GM21529 (cell line): ENCODE data around the gene SAMD10.
"Not testable (repeated sequence)": the region's sequence is repeated elsewhere in the genome, so short reads cannot be mapped to it uniquely, and the experiment has no call there.

ENCODE experiments used
- ATAC-seq: cut with Tn5 transposase; IDR thresholded peaks from one replicate; pipeline ENCODE4 v1.9.1; 2021; ENCODE audit not compliant: unreplicated experiment

The SAMD10 gene

DNA sequence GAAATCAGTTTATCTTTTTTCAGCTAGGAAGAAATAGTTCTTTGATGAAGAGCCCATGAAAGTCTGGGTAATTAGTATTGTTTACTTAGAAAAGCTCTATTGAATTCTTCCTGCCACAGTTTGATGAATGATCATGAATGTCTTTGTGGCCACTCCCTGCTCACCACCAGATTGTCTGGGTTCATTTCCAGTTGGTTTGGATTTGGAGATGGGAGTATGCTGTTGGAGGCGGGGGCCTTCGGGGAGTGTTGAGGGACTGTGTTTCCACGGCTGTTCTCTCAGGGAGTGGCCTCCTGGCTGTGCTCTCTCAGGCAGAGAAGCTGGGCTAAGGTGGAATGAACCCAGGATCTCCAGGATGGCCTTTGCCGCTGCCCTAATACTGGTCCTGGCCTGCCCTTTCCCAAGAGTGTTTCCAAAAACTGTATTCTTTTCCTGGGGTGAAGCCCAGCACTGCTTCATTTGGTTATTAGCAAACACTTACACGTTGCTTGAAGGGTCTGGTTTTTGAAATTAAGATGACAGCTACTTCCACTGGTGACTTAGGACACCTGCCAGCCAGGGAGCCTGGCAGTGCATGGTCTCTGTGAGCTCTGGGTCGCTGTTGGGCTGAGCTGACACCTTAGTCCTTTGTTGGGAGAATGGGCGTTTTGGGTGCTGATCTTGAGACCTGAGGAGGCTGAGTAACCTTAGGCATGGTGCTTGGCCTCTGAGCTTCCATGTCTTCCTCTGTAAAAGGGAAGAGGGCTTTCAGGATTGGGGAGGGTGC lies 24.7 kb upstream of the SAMD10 start:
- no peak for ATAC-seq

DNA sequence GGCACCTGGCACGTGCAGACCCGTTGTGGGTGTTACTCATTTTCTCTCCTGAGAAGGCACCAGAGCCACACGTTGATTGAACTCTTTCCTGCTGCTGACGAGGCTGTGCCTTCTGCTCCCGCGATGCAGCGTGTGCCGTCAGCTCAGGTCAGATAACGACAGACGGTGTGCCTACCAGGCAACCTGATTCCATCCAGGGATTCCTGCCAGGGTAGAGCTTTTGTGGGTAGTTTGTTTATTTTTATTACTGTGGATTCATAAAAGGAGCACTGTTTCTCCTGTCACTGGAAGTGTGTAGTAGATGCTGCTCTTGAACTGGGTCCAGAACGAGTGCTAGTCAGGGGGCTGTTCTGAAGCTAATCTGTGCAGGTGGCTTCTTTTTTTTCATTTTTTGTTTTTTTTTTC lies 22.2 kb upstream of the SAMD10 start:
- no peak for ATAC-seq

DNA sequence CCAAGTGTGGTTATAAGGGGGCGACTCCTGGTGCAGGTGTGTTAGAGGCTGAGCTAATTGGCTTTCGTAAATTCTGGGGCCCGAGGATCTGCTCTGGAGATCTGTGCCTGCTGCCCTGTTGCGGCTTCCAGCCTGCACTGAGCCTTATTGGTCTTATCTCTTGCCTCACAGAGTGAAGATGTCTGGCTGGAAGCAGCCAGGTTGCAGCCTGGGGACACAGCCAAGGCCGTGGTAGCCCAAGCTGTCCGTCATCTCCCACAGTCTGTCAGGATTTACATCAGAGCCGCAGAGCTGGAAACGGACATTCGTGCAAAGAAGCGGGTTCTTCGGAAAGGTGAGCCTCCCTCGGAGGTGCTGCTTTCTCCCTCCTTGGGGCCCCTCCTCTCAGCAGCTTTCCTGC lies 21.5 kb upstream of the SAMD10 start:
- ATAC-seq = no peak

DNA sequence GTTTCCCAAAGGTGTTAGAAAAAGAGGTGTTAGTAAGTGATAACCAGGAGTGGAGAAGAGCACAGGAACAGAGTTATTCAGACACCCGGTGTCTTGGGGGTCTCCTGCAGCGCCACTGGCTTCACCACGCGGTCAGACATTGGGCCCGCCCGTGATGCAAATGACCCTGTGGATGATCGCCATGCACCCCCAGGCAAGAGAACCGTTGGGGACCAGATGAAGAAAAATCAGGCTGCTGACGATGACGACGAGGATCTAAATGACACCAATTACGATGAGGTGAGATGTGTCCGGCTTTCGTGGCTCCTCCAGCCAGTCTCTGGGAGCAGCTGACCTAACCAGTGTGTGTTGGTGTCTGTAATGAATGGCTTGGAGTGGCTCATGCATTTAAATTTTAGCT lies 3.5 kb upstream of the SAMD10 start:
- ATAC-seq = no peak

DNA sequence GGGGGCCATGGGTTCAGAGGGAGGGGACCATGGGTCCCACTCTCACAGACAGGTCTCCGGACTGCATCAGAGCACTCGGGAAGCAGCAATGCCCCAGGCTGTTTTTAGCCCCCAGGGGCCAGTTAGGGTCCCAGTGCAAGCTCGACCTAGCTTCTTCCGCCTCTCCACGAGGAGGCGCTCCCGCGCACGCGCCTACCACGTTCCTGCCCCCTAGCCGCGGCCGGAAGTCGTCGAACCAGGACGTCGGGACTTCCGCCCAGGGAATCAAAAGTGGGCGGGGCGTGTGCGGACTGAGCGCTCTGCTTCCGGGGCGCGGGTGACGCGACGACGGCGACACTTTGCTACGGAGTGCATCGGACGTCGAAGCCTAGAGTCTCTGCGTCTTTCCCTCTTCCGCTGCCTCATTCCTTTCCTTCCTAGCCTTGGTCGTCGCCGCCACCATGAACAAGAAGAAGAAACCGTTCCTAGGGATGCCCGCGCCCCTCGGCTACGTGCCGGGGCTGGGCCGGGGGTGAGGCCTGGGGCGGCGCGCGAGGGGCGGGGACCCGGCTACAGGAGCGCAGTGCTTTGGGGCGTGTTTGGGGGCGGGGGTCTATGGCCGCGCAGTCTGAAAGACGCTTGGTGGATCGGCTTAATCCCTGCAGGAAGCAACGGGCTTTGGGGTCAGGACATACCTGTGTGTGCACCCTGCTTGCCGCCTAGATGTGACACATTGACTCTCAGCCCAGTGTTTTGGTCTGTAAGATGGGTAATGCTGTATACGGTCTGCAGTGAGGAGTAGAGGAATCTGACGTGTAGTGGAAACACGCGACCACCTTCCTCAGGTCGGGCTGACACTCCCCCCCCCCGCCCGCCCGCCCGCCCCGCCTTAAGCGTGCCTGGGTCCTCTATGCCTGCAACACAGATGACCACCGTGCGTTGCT lies 1.6 kb upstream of the SAMD10 start, which contains the start of gene PRPF6:
TSS of gene PRPF6 (plus strand) at position 327 of the 923 bp plus-strand sequence. CDS start at position 441, 114 bp downstream.
- peak; percentile 44 for ATAC-seq

DNA sequence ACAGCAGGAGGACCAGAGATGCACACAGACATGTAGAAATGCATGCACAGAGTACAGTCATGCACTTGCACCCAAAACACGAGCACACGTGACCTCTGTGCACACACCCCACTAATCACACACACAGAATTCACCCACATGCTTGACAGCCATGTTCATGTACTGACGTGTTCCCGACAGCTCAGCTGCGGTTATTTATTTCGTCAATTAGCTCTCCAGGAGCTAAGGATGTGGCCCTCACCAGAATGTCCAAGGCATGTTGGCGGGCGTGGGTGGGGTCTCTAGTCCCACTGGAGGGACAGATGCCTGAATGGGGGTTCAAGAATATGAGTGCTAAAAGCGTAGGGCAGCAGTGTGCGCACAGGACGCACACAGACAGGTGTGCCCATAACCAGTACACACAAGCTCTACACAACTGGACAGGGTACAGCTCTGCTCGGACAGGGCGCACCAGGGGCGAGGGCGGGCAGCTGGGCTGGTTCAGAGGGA lies 919 bp upstream of the SAMD10 start:
- ATAC-seq = peak; percentile 2

DNA sequence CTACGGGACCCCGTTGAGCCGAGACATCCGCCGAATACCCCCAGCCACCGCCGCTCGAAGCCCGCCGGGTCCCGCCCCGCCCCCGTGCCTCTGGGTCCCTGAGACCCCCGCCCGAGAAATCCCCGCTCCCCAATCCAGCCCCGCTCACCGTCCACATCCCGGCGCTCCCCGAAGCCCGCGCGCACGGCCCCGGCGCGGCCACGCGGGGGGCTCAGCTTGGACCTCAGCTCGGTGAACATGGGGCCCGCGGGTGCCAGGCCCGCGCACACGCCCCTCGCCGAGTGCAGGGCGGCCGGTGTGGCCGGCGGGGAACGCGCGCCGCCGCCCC lies 249 bp downstream of the SAMD10 start:
- ATAC-seq = no peak

DNA sequence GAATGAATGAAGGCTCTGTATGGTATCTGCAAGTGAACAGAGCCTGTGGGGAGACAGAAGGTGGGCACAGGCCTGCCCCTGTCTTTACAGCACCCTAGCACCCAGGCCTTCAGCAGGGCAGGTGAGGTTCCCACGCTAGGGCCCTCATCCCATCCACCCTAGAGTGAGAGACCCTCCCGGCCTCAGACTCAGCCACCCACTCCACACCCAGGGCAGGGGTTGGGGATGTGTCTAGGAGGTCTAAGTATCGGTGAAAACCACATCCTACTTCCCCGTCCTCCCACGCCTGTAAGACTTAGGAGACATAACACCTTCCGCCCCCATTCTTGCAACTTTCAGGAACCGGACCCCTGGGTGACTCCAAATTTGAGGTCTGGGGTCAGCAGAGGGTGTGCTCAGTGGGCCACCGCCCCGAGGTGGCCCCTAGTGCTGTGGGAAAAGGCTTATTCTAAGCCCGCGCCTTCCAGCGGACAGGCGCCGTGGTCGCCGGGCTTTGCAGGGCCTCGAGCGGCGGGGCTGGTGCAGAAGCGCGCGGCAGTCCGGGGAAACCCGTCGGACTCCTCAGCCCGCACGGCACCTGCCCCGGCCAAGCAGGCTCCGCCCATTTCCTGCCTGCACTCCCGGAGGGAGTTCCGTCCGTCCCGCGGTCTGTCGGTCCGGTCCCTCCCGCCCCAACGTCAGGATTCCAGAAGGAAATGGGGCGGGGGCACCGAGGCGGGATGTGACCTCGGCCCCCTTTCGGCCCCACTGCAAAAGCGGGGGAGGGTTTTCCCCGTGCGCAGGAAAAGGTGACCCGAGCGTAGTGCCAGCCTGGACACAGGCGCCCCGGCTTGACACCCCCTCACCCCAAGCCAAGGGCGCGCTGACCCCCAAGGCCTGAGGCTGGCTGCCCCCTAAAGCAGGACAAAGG lies 868 bp downstream of the SAMD10 start:
- peak; percentile 36 for ATAC-seq

DNA sequence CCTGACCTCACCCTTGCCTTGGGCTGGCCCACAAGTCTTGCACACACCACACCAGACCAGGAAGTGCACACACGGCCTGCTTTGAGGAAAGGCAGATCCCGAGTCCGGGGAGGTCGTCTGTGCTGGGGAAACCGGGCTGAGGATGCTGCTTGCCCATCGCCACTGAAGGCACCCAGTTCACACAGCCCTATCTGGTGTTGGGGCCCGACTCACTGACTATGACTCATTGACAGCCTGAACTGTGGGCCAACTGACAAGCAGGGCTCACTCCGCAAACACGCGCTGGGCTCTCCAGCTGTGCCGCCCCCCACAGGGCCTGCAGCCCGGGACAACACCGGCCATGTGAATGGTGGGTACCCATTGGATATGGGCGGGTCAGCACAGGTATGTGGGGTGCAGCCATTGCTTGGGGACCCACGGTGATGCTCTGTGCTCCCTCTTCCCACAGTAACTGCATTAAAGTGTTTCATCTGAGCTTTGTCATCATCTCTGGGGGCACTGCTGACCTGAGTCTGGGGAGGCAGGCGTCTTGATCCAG lies 1.6 kb downstream of the SAMD10 start:
- no peak for ATAC-seq

DNA sequence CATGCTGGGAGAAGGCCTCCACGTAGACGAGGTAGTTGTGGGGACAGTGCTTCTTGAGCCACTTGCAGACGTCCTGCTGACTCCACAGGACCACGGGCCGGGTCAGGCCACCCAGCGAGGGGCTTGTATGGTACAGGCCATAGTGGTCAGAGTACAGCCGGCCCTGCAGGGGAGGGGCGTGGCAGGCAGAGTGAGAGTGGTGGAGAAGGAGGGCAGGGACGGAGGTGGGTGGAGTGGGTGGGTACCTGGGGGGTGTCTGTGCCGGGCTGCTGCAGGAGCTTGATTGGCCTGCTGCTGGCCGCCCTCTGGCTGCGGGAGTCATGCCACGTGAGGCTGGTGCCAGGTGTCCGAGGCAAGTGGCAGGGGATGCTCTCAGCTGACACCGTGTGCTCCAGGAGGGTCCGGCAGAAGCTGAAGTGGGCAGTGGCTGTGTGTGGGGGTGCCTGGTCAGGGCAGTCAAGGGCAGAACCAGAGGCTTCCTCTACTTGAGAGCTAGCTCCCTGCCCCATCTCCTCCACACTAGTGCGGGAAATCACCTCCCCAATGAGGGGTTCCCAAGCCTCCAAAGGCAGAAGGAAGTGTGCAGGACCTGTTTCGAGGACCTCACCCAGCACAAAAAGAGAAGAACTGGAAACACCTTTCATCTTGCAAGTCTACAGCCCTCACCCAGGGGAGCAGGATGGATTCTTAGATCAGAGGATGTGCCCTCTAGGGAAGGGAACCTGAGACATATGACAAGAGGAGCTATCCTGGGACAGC lies 2.3 kb downstream of the SAMD10 start:
- ATAC-seq = no peak

DNA sequence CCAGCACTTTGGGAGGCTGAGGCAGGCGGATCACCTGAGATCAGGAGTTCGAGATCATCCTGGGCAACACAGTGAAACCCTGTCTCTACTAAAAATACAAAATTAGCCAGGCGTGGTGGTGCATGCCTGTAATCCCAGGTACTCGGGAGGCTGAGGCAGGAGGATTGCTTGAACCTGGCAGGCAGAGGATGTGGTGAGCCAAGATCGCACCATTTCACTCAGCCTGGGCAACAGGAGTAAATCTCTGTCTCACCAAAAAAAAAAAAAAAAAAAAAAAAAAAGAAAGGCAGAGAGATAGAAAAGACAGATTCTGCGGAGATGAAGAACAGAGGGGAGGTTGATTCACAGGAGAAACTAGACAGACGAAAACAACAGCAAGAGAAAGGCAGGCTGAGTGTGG lies 2.9 kb downstream of the SAMD10 start:
- ATAC-seq = not testable (repeated sequence)

DNA sequence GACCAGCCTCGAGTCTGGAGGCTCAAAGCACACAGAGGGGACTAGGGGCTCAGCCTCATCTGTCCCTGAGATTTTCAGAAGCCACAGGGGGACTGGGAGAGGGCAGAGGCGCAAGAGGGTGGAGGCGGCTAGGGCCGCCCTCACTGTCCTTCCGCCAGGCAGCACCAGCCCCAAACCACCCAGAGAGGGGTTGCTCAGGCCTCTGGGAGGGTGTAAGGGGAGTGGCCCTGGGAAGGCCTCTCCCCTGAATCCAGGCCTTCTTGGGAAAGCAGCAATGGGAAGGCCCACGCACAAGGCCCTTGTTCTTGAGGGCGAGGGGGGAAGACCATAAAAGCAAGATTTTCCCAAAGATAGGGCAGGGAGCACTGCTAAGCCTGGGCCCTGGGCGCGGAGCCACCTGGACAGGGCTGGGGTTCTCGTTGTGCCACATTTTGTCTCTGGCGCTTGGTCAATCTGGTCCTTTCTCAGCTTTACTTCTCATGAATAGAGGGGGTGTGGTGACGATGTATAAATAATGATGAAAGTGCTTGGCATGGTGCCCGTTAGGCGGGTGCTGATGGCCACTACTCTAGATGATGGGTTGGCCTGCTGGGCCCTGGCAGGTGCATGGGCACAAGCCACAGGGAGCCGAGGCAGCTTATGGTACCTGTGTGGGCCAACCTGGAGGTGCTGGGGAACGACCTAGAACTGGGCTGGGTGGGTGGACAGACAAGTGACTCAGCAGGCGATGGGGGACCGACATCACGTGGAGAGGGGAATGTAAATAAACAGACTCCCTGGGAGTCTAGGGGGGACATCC lies 4.8 kb downstream of the SAMD10 start:
- ATAC-seq = no peak

DNA sequence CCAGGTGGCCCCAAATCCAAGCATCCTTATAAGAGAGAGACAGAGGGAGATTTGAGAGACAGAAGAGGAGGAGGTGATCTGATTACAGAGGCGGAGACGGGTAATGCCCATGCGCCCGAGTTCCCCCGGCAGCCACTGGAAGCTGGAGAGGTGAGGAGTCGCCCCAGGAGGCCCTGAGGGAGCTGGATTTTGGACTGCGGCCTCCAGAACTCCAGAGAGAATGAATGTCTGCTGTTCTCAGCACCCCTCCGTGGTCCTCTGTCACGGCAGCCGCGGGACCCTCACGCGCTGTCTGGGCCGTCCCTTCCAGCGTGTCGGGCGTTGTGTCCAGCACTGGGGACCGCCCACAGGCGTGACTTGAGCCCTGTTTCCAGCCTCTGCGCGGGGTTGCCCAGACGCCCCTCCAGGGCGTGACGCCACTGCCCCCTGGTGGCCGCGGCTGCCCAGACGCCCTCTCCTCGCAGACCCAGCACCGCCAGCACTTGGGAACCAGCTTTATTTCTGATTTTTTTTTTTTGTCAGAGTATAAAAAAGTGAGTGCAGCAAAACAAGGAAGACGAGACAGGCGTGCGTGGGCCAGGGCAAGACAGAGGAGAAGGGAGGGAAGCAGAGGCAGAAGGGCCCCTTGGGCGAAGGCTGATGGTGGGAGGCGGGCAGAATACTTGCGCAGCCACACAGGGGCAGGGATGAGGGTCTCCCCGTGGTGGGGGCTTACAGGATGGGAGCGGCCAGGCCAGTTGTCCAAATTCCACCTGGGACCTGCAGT lies 5.6 kb downstream of the SAMD10 start:
- no peak for ATAC-seq

DNA sequence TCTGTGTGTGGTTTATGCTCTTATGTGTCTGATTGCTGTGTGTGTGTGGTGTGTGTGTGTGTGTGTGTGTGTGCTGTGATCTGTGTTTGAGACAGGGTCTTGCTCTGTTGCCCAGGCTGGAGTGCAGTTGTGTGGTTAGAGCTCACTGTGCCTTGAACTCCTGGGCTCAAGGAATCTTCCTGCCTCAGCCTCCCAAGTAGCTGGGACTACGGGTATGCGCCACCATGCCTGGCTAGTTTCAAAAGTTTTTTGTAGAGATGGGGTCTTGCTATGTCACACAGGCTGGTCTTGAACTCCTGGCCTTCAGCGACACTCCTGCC lies 6.3 kb downstream of the SAMD10 start:
- ATAC-seq = no peak

DNA sequence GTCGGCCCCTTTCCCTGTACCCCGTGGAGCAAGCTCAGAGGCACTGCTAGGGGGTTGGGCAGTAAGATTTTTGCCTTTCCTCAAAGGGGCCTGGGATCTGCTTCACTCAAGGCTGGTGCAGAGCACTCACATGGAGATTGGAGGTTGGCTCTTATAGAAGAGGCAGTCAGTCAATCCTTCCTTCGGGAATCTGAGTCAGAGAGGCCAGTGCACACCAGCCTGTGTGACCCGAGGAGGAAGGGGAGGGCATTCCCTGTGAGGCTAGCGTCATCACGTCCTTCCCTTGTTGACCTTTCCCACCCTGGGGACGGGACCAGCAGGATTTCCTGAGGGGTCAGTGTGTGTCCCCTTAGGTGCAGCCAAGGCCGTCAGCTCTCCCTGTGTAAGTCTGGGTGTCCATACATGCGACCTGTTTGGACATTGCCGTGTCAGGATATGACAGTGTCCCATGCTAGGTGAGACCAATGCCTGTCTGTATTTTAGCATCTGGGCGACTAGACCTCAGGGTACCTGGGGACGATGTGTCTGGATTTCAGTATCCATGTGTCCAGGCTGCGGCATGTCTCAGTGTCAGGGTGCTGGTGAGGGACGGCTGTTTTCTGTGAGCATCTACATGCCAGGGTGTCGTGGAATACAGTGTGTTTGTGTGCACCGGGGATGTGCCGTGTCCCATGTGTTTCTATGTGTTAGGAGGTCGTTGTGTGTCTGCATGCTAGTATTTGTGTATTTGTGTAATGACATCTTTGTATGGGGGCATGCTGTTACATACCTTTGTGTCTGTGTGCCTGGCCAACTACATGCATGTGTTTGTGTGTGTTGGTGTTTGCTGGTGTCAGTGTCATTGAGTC lies 6.9 kb downstream of the SAMD10 start:
- ATAC-seq = no peak

DNA sequence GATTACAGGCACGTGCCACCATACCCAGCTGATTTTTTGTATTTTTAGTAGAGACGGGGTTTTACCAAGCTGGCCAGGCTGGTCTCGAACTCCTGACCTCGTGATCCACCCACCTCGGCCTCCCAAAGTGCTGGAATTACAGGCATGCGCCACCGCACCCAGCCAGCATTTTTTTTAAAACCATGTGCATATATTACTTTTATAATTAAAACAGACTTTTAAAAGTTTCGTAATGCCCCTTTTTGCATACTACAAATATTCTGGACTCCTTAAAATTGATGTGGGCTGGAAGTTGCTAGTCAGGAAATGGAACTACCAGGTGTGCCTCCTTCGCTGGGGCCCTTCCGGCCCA lies 7.5 kb downstream of the SAMD10 start:
- not testable (repeated sequence) for ATAC-seq

DNA sequence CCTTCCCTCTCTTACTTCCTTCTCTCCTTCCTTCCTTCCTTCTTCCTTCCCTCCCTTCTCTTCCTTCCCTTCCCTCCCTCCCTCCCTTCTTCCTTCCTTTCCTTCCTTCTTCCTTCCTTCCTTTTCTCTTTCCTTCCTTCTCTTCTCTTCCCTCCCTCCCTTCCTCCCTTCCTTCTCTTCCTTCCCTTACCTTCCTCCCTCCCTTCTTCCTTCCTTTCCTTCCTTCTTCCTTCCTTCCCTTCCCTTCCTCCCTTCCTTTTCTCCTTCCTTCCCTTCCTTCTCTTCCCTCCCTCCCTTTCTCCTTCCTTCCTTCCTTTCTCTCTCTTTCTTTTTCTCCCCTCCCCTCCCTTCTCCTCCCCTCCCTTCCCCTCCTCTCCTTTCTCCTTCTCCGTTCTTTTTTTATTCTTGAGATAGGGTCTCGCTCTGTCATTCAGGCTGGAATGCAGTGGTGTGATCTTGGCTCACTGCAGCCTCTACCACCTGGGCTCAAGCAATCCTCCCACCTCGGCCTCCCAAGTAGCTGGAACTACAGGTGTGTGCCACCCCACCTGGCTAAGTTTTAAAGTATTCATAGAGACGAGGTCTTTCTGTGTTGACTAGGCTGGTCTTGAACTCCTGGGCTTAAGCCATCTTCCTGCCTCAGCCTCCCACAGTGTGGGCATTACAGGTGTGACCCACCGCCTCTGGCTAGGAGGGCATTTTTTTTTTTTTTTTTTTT lies 8.6 kb downstream of the SAMD10 start:
- ATAC-seq = no peak
